Measurements from ENCODE around the gene NANOS3. TPM values are rescaled to one million over a fixed set of nuclear protein-coding genes. Genes with fewer than 3 reads are reported as not detected.
A peak's percentile ranks its signal among the peaks of the same experiment; 100 is the strongest.

Gene NANOS3
- total RNA-seq, 4 donors from 2014 or later, result 1.2 TPM; not detected in 3

- H3K4me1 ChIP-seq, result peaks cover 4 to 31% of the 10 kb centered on the region in 2 donors
Observed at GRCh38 chr19:13839130-13839937, 37.6 kb upstream of the NANOS3 start.

GRCh38 chr19:13839938-13840304, 37.0 kb upstream of the NANOS3 start:
- peaks cover 4 to 29% of the 10 kb centered on the region in 2 donors for H3K4me1 ChIP-seq
- intact Hi-C loops (cut with DNase I; ENCODE audit: low total_unique reads), result no loop called here
- peak overlapping the region; percentile 99 to 100 for H3K27ac ChIP-seq

More at GRCh38 chr19:13839130-13839937, 37.6 kb upstream of the NANOS3 start:
- DNase-seq, result peak; percentile 85 to 86
- Histone ChIP-seq H3K4me3 (peak overlapping the region; percentile 56 to 96), H3K9me3 (no peaks in the 10 kb centered on the region), H3K36me3 (no peaks in the 10 kb centered on the region), H3K27me3 (no peaks in the 10 kb centered on the region), H3K27ac (peak overlapping the region; percentile 99 to 100)
- TF ChIP-seq CTCF (IDR thresholded peaks at IDR 0.05) (no peak), POLR2A (IDR thresholded peaks at IDR 0.05) (peak; percentile 21 to 45)
- intact Hi-C loops (cut with DNase I; ENCODE audit: low total_unique reads), result no loop called here

GRCh38 chr19:13840305-13841085, 36.4 kb upstream of the NANOS3 start:
- DNase-seq, result no peak
- Histone ChIP-seq H3K27me3 (no peaks in the 10 kb centered on the region), H3K36me3 (no peaks in the 10 kb centered on the region), H3K4me1 (peaks cover 4 to 25% of the 10 kb centered on the region in 2 donors), H3K27ac (peak overlapping the region; percentile 99 to 100), H3K9me3 (no peaks in the 10 kb centered on the region), H3K4me3 (peak overlapping the region; percentile 56 to 96)
- TF ChIP-seq CTCF (IDR thresholded peaks at IDR 0.05) (no peak), POLR2A (IDR thresholded peaks at IDR 0.05) (no peak)
- intact Hi-C loops (cut with DNase I; ENCODE audit: low total_unique reads), result no loop called here

More at GRCh38 chr19:13839938-13840304, 37.0 kb upstream of the NANOS3 start:
- no peaks in the 10 kb centered on the region for H3K36me3 ChIP-seq
- H3K27me3 ChIP-seq, result no peaks in the 10 kb centered on the region
- H3K9me3 ChIP-seq, result no peaks in the 10 kb centered on the region
- H3K4me3 ChIP-seq, result peak overlapping the region; percentile 56 to 96
- TF ChIP-seq CTCF (IDR thresholded peaks at IDR 0.05) (no peak), POLR2A (IDR thresholded peaks at IDR 0.05) (no peak)
- DNase-seq, result peak in 1 of 2 donors; percentile 62

GRCh38 chr19:13841086-13841961, 35.6 kb upstream of the NANOS3 start:
- intact Hi-C loops (cut with DNase I; ENCODE audit: low total_unique reads), result no loop called here
- H3K4me3 ChIP-seq, result peak overlapping the region; percentile 56 to 96
- H3K27ac ChIP-seq, result peak overlapping the region; percentile 99 to 100
- peaks cover 4 to 19% of the 10 kb centered on the region in 2 donors for H3K4me1 ChIP-seq
- H3K36me3 ChIP-seq, result no peaks in the 10 kb centered on the region
- no peaks in the 10 kb centered on the region for H3K27me3 ChIP-seq
- no peak for TF ChIP-seq CTCF (IDR thresholded peaks at IDR 0.05)
- peak in 1 of 2 donors; percentile 25 for TF ChIP-seq POLR2A (IDR thresholded peaks at IDR 0.05)
- H3K9me3 ChIP-seq, result no peaks in the 10 kb centered on the region
- DNase-seq, result peak in 1 of 2 donors; percentile 65
